ENCODE results near the gene SLC7A4.
"Not testable (repeated sequence)": the region's sequence is repeated elsewhere in the genome, so short reads cannot be mapped to it uniquely, and the experiment has no call there.

GRCh38 chr22:21064425-21064824 is 32.1 kb upstream of the SLC7A4 start:
- TF ChIP-seq CTCF (IDR thresholded peaks at IDR 0.05; ENCODE audit: poor library complexity, severe bottlenecking); EZH2 (IDR thresholded peaks at IDR 0.05; ENCODE audit: borderline replicate concordance, insufficient read depth, low read length, poor library complexity, severe bottlenecking); RAD21 (conservative IDR thresholded peaks at IDR 0.05); MXI1 (conservative IDR thresholded peaks at IDR 0.05; ENCODE audit: poor library complexity, severe bottlenecking); EP300 (conservative IDR thresholded peaks at IDR 0.05; ENCODE audit: poor library complexity, severe bottlenecking); POLR2AphosphoS5 (IDR thresholded peaks at IDR 0.05): not testable (repeated sequence)
